Sigmoid colon (tissue), 7 donors: ENCODE measurements around the gene PPM1K. TPM values are rescaled to one million over a fixed set of nuclear protein-coding genes. Genes with fewer than 3 reads are reported as not detected.
A peak's percentile ranks its signal among the peaks of the same experiment; 100 is the strongest.

Source experiments
- DNase-seq: peaks from one replicate; pipeline ENCODE4 v3.0.0-alpha.2; 2019
- H3K27ac ChIP-seq, 4 donors: fragments of 200-600 bp; sonication (generic); one replicate each; pipeline ENCODE4 v1.5.1; 2016 to 2019; ENCODE audit warnings: mild to moderate bottlenecking in 1 of 4
- H3K27me3 ChIP-seq, 3 donors: fragments of 200-600 bp; sonication (generic); one replicate each; pipeline ENCODE4 v1.5.1; 2019; ENCODE audit warnings: mild to moderate bottlenecking in 1 of 3
- H3K36me3 ChIP-seq, 4 donors: fragments of 200-600 bp; sonication (generic); one replicate each; pipeline ENCODE4 v1.5.1; 2016 to 2019
- H3K4me1 ChIP-seq, 4 donors: fragments of 200-600 bp; sonication (generic); one replicate each; pipeline ENCODE4 v1.5.1; 2017 to 2019
- H3K4me3 ChIP-seq, 4 donors: fragments of 200-600 bp; sonication (generic); one replicate each; pipeline ENCODE4 v1.5.1; 2017 to 2019; ENCODE audit warnings: mild to moderate bottlenecking in 2 of 4, moderate library complexity in 1 of 4
- H3K9me3 ChIP-seq, 4 donors: fragments of 200-600 bp in 3 of 4; sonication (generic) in 3 of 4; one replicate each; pipeline versions ENCODE4 v1.5.1 to v1.6.1; 2013 to 2019
- EP300 ChIP-seq, 4 donors: sonication (generic); formaldehyde crosslinking; IDR thresholded peaks; one replicate each; pipeline ENCODE4 v1.6.1; 2017; ENCODE audit warnings: antibody characterized with exemption in 4 of 4
- POLR2A ChIP-seq, 2 donors: fragments of 450-650 bp; IDR thresholded peaks; one replicate each; pipeline ENCODE4 v1.6.1; 2016; ENCODE audit warnings: antibody characterized with exemption in 2 of 2, mild to moderate bottlenecking in 2 of 2, moderate library complexity in 2 of 2
- POLR2AphosphoS5 ChIP-seq, 4 donors: sonication (generic); formaldehyde crosslinking; IDR thresholded peaks; one replicate each; pipeline ENCODE4 v1.6.1; 2017; ENCODE audit warnings: antibody characterized with exemption in 4 of 4
- WGBS, 2 donors: extraction: QIAGEN DNeasy Blood & Tissue Kit; methylation state at CpG; one replicate each; pipeline ENCODE4 v1.1.7; 2013; 5-methylcytosine and 5-hydroxymethylcytosine counted together
- intact Hi-C: fragments of 100-400 bp; cut with DNase I; formaldehyde crosslinking; loops from one replicate; pipeline ENCODE4 v1.15.1; 2023
- polyA plus RNA-seq, 3 donors: library from polyadenylated mRNA; stranded (reverse); fragments of 200-250 nt; gene quantifications; one replicate each; pipeline ENCODE4 v1.2.3, GENCODE V29; 2013
- total RNA-seq, 4 donors: library from RNA; depleted of rRNA; stranded (reverse); fragments of >200 nt; gene quantifications; one replicate each; pipeline ENCODE4 v1.1.0, GENCODE V29; 2016
- TF ChIP-seq, protein P1 (sequence below), 4 experiments: fragments of 450-650 bp in 3 of 4; fragments of 200-600 bp in 1 of 4; IDR thresholded peaks; one replicate each; pipeline ENCODE4 v1.5.1; 2016 to 2019; ENCODE audit warnings: antibody characterized with exemption in 4 of 4, mild to moderate bottlenecking in 3 of 4, moderate library complexity in 2 of 4
- donor health status: healthy with polysubstance abuse.
- donor health status: Bipolar disorder and iron deficiency.
- donor health status: healthy.

Gene PPM1K
- total RNA-seq (10 to 100 TPM; 12.6 to 16.8 (median 15.4) TPM), polyA plus RNA-seq (10 to 100 TPM in 1 of 3 donors, 1 to 10 TPM in 2; 1.6 to 15.6 (median 4.8) TPM)

DNA sequence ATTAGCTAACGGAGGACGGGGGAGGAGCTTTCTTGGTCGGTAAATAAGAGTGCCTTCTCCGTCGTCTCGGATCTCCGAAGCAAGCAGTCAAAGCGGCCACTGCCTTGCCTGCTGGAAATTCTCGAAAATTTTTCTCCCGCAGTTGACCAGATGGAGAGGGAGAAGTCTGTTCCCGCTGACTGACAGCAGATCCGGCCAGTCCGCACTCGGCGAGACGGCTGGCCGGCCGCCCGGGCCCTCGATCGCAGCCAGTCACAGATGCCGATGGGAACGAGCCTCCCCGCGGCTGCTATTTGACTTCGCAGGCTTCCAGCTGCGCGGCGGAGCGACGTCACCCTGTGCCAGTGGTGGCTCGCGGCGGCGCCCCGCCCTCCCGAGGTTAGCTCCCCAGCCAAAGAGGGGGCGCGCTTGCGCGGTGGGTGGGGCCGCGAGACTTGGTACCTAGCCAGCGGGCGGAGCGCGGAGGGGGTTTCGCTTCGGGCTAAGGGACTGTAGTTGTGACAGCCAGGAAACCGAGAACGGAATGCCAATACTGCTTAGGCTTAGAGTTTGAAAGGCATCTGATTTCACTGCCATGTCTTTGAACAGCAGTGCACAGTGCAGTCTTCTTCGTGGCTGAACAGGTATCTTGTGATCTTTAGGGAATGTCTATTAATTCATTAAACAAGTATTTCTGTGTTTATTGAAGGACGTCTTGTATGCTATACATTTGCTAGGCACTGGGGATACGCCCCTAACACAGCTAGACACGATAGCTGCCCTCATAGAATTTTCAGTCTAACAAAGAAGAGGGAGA is at the start of gene PPM1K:
Gene PPM1K, minus strand, starts transcription at position 123 of the 796 bp plus-strand sequence. CDS start 5,978 bp downstream, outside the sequence.
- intact Hi-C loops: loop anchor here (1.0 to 5.0 kb wide), 6 partner anchors 67 to 308 kb away; partner anchors contain the start of genes HERC3, HERC5 and HERC6
- WGBS, 2 donors: 0% methylated on average over 55 of the region's 55 CpGs

DNA sequence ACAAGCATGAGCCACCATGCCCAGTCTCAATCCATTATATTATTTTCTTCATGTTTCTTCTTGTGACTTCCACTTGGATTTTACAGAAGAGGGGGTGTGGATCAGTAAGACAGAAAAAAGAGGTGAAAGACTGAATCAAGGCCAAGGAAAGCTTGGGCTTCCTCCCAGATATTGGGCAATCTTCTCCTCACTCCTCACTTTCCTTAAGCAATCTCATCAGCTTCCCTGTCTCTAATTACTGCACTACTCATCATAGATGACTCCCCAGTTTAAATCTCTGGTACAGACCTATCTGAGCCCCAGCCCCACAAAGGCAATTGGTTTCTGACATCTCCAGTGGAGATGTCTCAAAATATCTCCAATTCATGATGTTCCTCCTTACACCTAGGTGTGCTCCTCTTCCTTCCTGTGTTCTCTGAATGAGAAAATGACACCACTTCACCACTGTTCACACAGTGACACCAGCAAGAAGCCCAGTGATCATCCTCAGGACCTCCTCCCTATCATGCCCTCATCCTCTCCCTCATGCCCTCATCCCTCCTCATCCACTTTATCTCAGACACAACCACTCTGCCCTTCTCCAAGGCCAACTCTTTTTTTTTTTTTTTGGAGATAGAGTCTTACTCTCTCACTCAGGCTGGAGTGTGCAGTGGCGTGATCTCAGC is 49.5 kb upstream of the PPM1K start:
- H3K4me1 ChIP-seq: peaks cover 0 to 4% (median 0%) of the 10 kb centered on the region in 4 donors
- DNase-seq: no peak
- intact Hi-C loops: no loop called here
- no peaks in the 10 kb centered on the region for H3K9me3 ChIP-seq
- H3K36me3 ChIP-seq: no peaks in the 10 kb centered on the region
- H3K27me3 ChIP-seq: no peaks in the 10 kb centered on the region
- no peak overlapping the region for H3K27ac ChIP-seq
- WGBS, 2 donors: 90 to 100% methylated on average over 1 of the region's 1 CpG
- TF ChIP-seq POLR2A (IDR thresholded peaks at IDR 0.05) (no peak), EP300 (IDR thresholded peaks at IDR 0.05) (no peak), POLR2AphosphoS5 (IDR thresholded peaks at IDR 0.05) (no peak)
- TF ChIP-seq, protein P1, sequence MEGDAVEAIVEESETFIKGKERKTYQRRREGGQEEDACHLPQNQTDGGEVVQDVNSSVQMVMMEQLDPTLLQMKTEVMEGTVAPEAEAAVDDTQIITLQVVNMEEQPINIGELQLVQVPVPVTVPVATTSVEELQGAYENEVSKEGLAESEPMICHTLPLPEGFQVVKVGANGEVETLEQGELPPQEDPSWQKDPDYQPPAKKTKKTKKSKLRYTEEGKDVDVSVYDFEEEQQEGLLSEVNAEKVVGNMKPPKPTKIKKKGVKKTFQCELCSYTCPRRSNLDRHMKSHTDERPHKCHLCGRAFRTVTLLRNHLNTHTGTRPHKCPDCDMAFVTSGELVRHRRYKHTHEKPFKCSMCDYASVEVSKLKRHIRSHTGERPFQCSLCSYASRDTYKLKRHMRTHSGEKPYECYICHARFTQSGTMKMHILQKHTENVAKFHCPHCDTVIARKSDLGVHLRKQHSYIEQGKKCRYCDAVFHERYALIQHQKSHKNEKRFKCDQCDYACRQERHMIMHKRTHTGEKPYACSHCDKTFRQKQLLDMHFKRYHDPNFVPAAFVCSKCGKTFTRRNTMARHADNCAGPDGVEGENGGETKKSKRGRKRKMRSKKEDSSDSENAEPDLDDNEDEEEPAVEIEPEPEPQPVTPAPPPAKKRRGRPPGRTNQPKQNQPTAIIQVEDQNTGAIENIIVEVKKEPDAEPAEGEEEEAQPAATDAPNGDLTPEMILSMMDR (IDR thresholded peaks at IDR 0.05): no peak
- H3K4me3 ChIP-seq: no peak overlapping the region

More for the DNA sequence above, at the start of gene PPM1K:
- TF ChIP-seq EP300 (IDR thresholded peaks at IDR 0.05) (peak in 2 of 4 donors; percentile 26 to 64), POLR2AphosphoS5 (IDR thresholded peaks at IDR 0.05) (peak; percentile 84 to 94 (median 90)), POLR2A (IDR thresholded peaks at IDR 0.05) (peak; percentile 82 to 87)
- TF ChIP-seq, protein P1 (IDR thresholded peaks at IDR 0.05): no peak
- peaks cover 0 to 28% (median 12%) of the 10 kb centered on the region in 4 donors for H3K4me1 ChIP-seq
- peak within 1 kb of the TSS; percentile 64 to 74 (median 70) for H3K4me3 ChIP-seq
- H3K9me3 ChIP-seq: no peaks in the 10 kb centered on the region
- H3K27me3 ChIP-seq: no peaks in the 10 kb centered on the region
- peak; percentile 100 for DNase-seq
- H3K36me3 ChIP-seq: no peaks in the 10 kb centered on the region
- peak within 1 kb of the TSS; percentile 93 to 99 (median 96) for H3K27ac ChIP-seq

DNA sequence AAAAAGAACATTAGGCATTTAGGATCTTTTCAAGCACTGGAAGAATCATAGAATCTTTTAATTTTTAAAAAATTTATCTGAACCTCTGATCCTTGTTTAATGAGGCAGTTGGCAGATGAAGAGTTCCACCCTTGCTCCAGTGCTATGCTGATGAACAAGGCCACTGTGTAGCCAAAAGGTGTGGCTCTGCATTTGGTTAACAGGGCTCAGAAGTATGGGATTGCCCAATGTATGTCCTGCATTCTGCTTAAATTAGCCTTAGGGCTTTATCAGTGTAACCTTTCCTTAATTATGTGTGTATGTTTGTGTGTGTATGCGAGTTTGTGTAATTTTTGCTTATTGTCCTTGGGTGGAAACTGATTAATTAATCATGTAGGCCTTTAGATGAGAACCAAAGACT is 43.3 kb upstream of the PPM1K start:
- H3K4me3 ChIP-seq: no peak overlapping the region
- H3K27me3 ChIP-seq: no peaks in the 10 kb centered on the region
- no peaks in the 10 kb centered on the region for H3K36me3 ChIP-seq
- H3K9me3 ChIP-seq: no peaks in the 10 kb centered on the region
- no peaks in the 10 kb centered on the region for H3K4me1 ChIP-seq
- no peak for TF ChIP-seq POLR2A (IDR thresholded peaks at IDR 0.05)
- TF ChIP-seq EP300 (IDR thresholded peaks at IDR 0.05): no peak
- no peak for TF ChIP-seq POLR2AphosphoS5 (IDR thresholded peaks at IDR 0.05)
- TF ChIP-seq, protein P1 (IDR thresholded peaks at IDR 0.05): no peak
- no peak for DNase-seq
- intact Hi-C loops: no loop called here
- H3K27ac ChIP-seq: no peak overlapping the region
- WGBS, 2 donors: 74 to 88% methylated on average over 1 of the region's 1 CpG

- intact Hi-C loops: no loop called here
- no peak for DNase-seq
- Histone ChIP-seq H3K9me3 (no peaks in the 10 kb centered on the region), H3K27ac (peak overlapping the region in 1 of 4 donors; percentile 26), H3K36me3 (no peaks in the 10 kb centered on the region), H3K4me3 (no peak overlapping the region), H3K4me1 (peaks cover 0 to 4% (median 0%) of the 10 kb centered on the region in 4 donors), H3K27me3 (no peaks in the 10 kb centered on the region)
- 28 to 38% methylated on average over 5 of the region's 5 CpGs for WGBS, 2 donors
- TF ChIP-seq POLR2A (IDR thresholded peaks at IDR 0.05) (no peak), POLR2AphosphoS5 (IDR thresholded peaks at IDR 0.05) (no peak), EP300 (IDR thresholded peaks at IDR 0.05) (no peak)
- TF ChIP-seq, protein P1 (IDR thresholded peaks at IDR 0.05): no peak
Measured at GRCh38 chr4:88320780-88321373, 36.5 kb upstream of the PPM1K start.
